Urothelium cell line (cell line): Measurements from ENCODE around the gene ACOT8.
"Not testable (repeated sequence)": the region's sequence is repeated elsewhere in the genome, so short reads cannot be mapped to it uniquely, and the experiment has no call there.

Source experiments
- DNase-seq: peaks from one replicate; pipeline ENCODE4 v3.0.0; 2011; ENCODE audit warnings: low spot score, mixed read lengths
- FAIRE-seq: peaks from 2 replicates; lab custom pipeline; 2011; peaks lifted over from hg19 to GRCh38; lab: Jason Lieb, UNC

Gene ACOT8

GRCh38 chr20:45888681-45889080 is 31.5 kb upstream of the ACOT8 start:
- FAIRE-seq (no peak), DNase-seq (no peak)

DNA sequence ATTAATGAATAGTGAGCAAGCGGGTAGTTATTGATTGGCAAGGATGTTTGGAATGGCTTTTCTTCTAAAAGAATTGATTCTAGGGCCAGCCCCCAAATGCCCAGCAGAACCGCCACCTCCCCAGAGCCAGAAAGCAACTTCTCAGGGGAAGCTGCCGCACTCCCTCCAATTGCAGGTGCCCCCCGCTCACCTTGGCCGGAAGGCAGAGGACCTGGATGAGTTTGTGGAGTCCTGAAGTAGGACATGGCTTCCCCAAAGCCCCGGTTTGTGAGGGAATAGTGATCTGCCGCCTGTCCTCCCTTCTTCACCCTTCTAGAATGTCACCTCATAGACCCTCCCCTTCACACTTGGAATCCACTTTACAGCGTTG is 30.1 kb upstream of the ACOT8 start, which contains the start of gene SPATA25:
TSS of gene SPATA25 (minus strand) at position 277 of the 370 bp plus-strand sequence. CDS start at position 245, 32 bp downstream.
- DNase-seq (no peak), FAIRE-seq (no peak)

- no peak for FAIRE-seq
Observed at GRCh38 chr20:45886590-45887345, 29.6 kb upstream of the ACOT8 start.

DNA sequence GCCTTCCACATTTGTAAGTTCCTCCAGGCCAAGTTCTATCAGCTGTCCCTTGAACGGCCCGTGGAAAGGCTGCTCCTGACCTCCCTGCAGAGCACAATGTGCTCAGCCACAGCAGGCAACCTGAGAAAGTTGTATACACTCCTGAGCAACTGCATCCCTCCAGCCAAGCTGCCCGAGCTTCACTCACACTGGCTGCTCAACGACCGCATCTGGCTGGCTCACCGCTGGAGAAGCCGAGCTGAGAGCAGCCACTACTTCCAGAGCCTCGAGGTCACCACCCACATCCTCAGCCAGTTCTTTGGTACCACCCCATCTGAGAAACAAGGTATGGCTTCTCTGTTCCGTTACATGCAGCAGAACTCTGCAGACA is 25.9 kb upstream of the ACOT8 start:
- FAIRE-seq (no peak), DNase-seq (no peak)

More at GRCh38 chr20:45886590-45887345, 29.6 kb upstream of the ACOT8 start:
- no peak for DNase-seq

DNA sequence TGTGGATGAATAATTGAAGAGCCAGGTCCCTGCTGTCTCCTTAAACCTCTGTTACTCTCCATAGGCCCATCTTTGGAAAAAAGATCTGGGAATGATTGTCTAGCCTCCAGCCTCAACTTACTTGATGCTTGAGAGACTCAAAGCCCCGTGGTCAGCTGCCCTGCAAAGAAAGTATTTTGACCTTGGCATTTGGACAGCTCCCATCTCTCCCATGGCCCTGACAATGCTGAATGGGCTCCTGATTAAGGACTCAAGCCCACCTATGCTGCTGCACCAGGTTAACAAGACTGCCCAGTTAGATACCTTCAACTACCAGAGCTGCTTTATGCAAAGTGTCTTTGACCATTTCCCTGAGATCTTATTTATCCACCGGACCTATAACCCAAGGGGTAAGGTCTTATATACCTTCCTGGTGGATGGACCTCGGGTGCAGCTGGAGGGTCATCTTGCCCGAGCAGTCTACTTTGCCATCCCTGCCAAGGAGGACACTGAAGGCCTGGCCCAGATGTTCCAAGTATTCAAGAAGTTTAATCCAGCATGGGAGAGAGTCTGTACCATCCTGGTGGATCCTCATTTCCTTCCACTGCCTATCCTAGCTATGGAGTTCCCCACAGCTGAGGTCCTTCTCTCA is 25.4 kb upstream of the ACOT8 start:
- DNase-seq (no peak), FAIRE-seq (no peak)

DNA sequence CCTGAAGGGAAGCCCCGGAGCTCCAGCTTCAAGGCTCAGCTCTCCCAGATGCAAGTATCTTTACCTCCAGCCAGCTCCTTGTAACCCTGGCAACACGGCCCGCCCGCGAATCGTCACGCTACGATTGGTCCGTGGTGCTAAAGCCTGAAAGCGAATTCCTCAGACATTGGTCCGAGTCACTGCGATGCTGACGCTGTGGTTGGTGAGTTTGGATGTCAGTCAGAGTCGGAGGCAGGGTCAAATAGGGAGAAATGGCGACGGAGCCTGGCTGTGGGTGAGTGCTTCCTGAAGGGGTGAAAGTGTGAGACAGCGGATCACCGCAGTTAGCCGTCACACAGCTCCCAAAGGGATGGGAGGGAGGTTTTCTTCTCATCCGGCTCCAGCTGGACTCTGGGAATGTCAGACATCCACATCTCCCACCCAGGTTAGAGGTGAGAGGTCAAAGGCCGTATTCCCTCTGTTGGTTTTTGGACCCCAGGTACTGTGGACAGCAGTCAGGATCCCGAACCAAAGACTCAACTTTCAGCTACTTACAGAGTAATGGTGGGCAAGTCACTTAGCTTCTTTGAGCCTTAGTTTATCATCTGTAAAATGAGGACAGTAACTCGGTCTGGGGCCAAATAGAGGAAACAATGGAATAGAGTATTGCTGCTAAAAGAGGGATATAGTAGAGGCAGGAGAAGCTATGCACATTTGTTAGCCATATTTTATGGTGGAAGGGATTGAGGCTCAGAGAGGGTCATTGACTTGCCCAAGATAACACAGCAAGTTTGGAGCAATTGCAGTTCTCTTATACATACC is 24.0 kb upstream of the ACOT8 start, which contains the start of gene ZSWIM1:
TSS of gene ZSWIM1 (plus strand) at position 240 of the 801 bp plus-strand sequence. CDS start 1,366 bp downstream, outside the sequence.
- FAIRE-seq: peak; percentile 92

GRCh38 chr20:45878076-45878761 is 21.0 kb upstream of the ACOT8 start:
- FAIRE-seq: no peak
- no peak for DNase-seq

More for the DNA sequence above, 24.0 kb upstream of the ACOT8 start, which contains the start of gene ZSWIM1:
- peak; percentile 100 for DNase-seq

DNA sequence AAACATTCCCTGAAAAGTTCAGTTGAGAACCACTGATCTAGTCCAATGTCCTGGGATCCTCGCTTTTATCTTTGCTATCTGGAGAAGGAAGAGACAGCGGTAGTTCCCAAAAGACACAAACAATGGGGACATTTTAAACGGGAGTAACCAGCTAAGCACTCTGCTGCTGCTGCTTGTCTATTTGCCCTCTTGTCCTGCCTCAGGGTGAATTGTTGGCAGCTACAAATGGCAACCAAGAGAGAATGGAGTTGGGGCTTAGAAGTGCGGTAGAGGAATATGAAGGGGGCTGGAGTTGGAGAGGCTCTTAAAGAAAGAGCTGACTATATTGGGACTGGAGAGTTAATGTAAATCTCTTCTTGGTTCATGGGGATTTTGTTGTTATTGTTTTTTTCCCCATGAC is 17.4 kb upstream of the ACOT8 start:
- FAIRE-seq: no peak
- DNase-seq: no peak

DNA sequence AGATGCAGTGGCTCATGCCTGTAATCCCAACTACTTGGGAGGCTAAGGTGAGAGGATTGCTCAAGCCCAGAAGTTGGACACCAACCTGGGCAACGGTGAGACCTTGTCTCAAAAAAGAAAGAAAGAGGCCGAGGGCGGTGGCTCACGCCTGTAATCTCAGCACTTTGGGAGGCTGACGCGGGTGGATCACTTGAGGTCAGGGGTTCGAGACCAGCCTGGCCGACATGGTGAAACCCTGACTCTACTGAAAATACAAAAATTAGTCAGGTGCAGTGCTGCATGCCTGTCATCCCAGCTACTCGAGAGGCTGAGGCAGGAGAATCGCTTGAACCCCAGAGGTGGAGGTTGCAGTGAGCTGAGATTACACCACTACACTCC is 16.9 kb upstream of the ACOT8 start:
- DNase-seq, FAIRE-seq: not testable (repeated sequence)

- FAIRE-seq: no peak
- DNase-seq: no peak
Observed at GRCh38 chr20:45873409-45874103, 16.4 kb upstream of the ACOT8 start.

GRCh38 chr20:45872626-45873025 is 15.4 kb upstream of the ACOT8 start:
- FAIRE-seq (no peak), DNase-seq (no peak)

- FAIRE-seq: no peak
- peak; percentile 18 for DNase-seq
Observed at GRCh38 chr20:45867819-45868176, 10.6 kb upstream of the ACOT8 start.

GRCh38 chr20:45867136-45867818 is 10.1 kb upstream of the ACOT8 start:
- DNase-seq (no peak), FAIRE-seq (no peak)

DNA sequence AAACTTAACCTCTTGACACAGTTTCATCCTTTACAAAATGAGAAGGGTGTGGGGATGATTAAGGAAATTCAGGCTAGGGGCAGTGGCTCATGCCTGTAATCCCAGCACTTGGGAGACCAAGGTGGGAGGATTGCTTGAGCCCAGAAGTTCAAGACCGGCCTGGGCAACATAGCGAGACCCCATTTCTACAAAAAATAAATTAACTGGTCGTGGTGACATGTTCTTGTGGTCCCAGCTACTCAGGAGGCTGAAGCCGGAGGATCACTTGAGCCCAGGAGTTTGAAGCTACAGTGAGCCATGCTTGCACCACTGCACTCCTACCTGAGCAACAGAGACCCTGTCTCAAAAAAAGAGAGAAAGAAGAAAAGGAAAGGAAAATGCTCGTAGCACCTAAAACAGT is 9.3 kb upstream of the ACOT8 start:
- FAIRE-seq: no peak
- DNase-seq: no peak

GRCh38 chr20:45863543-45864470 is 6.6 kb upstream of the ACOT8 start:
- FAIRE-seq (no peak), DNase-seq (no peak)

GRCh38 chr20:45861221-45862075 is 4.3 kb upstream of the ACOT8 start:
- no peak for FAIRE-seq
- DNase-seq: no peak

- no peak for FAIRE-seq
- DNase-seq: no peak
Observed at GRCh38 chr20:45860560-45861220, 3.5 kb upstream of the ACOT8 start.
